GM12892 (cell line): ENCODE data around the gene HEBP1.

ENCODE experiments used
- POLR2A ChIP-seq: IDR thresholded peaks from 2 replicates; pipeline ENCODE4 v1.6.1; 2011; ENCODE audit warnings: low read depth, low read length, control low read depth
- POLR2AphosphoS5 ChIP-seq: IDR thresholded peaks from 2 replicates; pipeline ENCODE4 v1.6.1; 2011; ENCODE audit warnings: low read depth, low read length, control low read depth
- TAF1 ChIP-seq: IDR thresholded peaks from 2 replicates; pipeline ENCODE4 v1.6.1; 2011; ENCODE audit warnings: low read depth, mild to moderate bottlenecking, control low read depth, low read length, borderline replicate concordance

- TF ChIP-seq POLR2A: no peak
- no peak for TF ChIP-seq TAF1
- TF ChIP-seq POLR2AphosphoS5: no peak
Measured at GRCh38 chr12:12977231-12977630, 22.8 kb downstream of the HEBP1 start.
